H54 (cell line): ENCODE results near the gene AMER2.

ENCODE experiments used
- DNase-seq: peaks from one replicate; pipeline ENCODE4 v3.0.0; 2011; ENCODE audit warnings: low spot score, mixed read lengths; ENCODE audit not compliant: insufficient read length
- FAIRE-seq: peaks from 3 replicates; lab custom pipeline; 2011; peaks lifted over from hg19 to GRCh38; lab: Jason Lieb, UNC
- POLR2A ChIP-seq: IDR thresholded peaks from 2 replicates; pipeline ENCODE4 v1.6.1; 2011; ENCODE audit warnings: low read depth, mild to moderate bottlenecking, low read length

AMER2 gene

GRCh38 chr13:25198647-25199046 is 26.6 kb upstream of the AMER2 start:
- no peak for FAIRE-seq
- TF ChIP-seq POLR2A, result no peak
- no peak for DNase-seq

GRCh38 chr13:25196971-25197370 is 24.9 kb upstream of the AMER2 start:
- TF ChIP-seq POLR2A, result no peak
- no peak for DNase-seq
- no peak for FAIRE-seq

- no peak for FAIRE-seq
These were observed 20.8 kb upstream of the AMER2 start for GRCh38 chr13:25192936-25193335.

GRCh38 chr13:25192489-25192888 is 20.4 kb upstream of the AMER2 start:
- TF ChIP-seq POLR2A, result no peak
- DNase-seq (no peak), FAIRE-seq (no peak)

More at GRCh38 chr13:25192936-25193335, 20.8 kb upstream of the AMER2 start:
- no peak for TF ChIP-seq POLR2A
- DNase-seq, result no peak

GRCh38 chr13:25192052-25192451 is 20.0 kb upstream of the AMER2 start:
- no peak for TF ChIP-seq POLR2A
- FAIRE-seq (no peak), DNase-seq (no peak)

GRCh38 chr13:25190771-25191170 is 18.7 kb upstream of the AMER2 start:
- no peak for FAIRE-seq
- TF ChIP-seq POLR2A, result no peak
- DNase-seq, result no peak

GRCh38 chr13:25190256-25190655 is 18.2 kb upstream of the AMER2 start:
- no peak for TF ChIP-seq POLR2A
- DNase-seq (no peak), FAIRE-seq (no peak)

GRCh38 chr13:25187596-25187995 is 15.5 kb upstream of the AMER2 start:
- FAIRE-seq (no peak), DNase-seq (no peak)
- TF ChIP-seq POLR2A, result no peak

- FAIRE-seq (no peak), DNase-seq (no peak)
- no peak for TF ChIP-seq POLR2A
These were observed 14.1 kb upstream of the AMER2 start for GRCh38 chr13:25186187-25186586.

GRCh38 chr13:25181597-25181996 is 9.5 kb upstream of the AMER2 start:
- DNase-seq (no peak), FAIRE-seq (no peak)
- TF ChIP-seq POLR2A, result no peak

- TF ChIP-seq POLR2A, result no peak
- DNase-seq (no peak), FAIRE-seq (no peak)
These were observed 8.9 kb upstream of the AMER2 start for GRCh38 chr13:25180775-25181537.

GRCh38 chr13:25179832-25180774 is 8.0 kb upstream of the AMER2 start:
- FAIRE-seq, result no peak
- no peak for TF ChIP-seq POLR2A
- no peak for DNase-seq

GRCh38 chr13:25179011-25179410 is 6.9 kb upstream of the AMER2 start:
- TF ChIP-seq POLR2A, result no peak
- FAIRE-seq, result no peak
- DNase-seq, result no peak

- FAIRE-seq, result no peak
- TF ChIP-seq POLR2A, result no peak
- no peak for DNase-seq
These were observed 6.0 kb upstream of the AMER2 start for GRCh38 chr13:25178070-25178469.
